HEK293T (cell line): ENCODE data around the gene SGMS1.

Experiments
- BHLHE40 ChIP-seq: fragments of 450-650 bp; IDR thresholded peaks from 2 replicates; pipeline ENCODE4 v1.6.1; 2016; ENCODE audit warnings: mild to moderate bottlenecking, moderate library complexity, borderline replicate concordance
- CTBP1 ChIP-seq: fragments of 450-650 bp; IDR thresholded peaks from 2 replicates; pipeline ENCODE4 v1.6.1; 2016; ENCODE audit warnings: borderline replicate concordance
- ELF4 ChIP-seq: fragments of 450-650 bp; IDR thresholded peaks from 2 replicates; pipeline ENCODE4 v1.6.1; 2017; ENCODE audit warnings: antibody characterized with exemption
- FOXK2 ChIP-seq: fragments of 450-650 bp; IDR thresholded peaks from 2 replicates; pipeline ENCODE4 v1.6.1; 2016; ENCODE audit warnings: mild to moderate bottlenecking
- FOXM1 ChIP-seq: fragments of 450-650 bp; IDR thresholded peaks from 2 replicates; pipeline ENCODE4 v1.6.1; 2017; ENCODE audit warnings: mild to moderate bottlenecking, borderline replicate concordance
- HDGF ChIP-seq: fragments of 450-650 bp; IDR thresholded peaks from 2 replicates; pipeline ENCODE4 v1.6.1; 2017; ENCODE audit warnings: antibody characterized with exemption, borderline replicate concordance
- NFRKB ChIP-seq: fragments of 450-650 bp; IDR thresholded peaks from 2 replicates; pipeline ENCODE4 v1.6.1; 2016; ENCODE audit warnings: mild to moderate bottlenecking, moderate library complexity
- SP1 ChIP-seq: fragments of 450-650 bp; IDR thresholded peaks from 2 replicates; pipeline ENCODE4 v1.6.1; 2017
- TF ChIP-seq, protein P1 (sequence below): fragments of 450-650 bp; IDR thresholded peaks from 2 replicates; pipeline ENCODE4 v1.6.1; 2016

DNA sequence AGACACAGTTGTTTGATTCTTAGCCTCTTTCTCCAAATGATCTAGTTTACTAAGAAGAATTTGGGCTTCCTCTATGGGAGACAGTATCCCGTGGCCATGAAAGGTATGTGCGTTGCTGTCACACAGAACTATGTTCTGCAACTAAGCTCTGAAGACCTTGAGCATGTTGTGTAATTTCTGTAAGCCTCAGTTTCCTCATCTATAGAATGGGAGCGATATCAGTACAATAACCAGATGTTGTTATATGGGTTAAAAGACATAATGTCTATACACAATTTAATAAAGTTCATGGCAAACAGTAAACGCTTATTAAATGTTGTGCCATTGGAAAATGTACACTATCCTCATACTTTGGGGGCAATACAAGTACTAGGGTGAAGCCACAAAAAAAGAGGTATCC, 187.0 kb downstream of the SGMS1 start:
- TF ChIP-seq FOXM1 (no peak), NFRKB (no peak), ELF4 (no peak), FOXK2 (no peak), HDGF (no peak), CTBP1 (no peak), SP1 (no peak), BHLHE40 (no peak)
- TF ChIP-seq, protein P1, sequence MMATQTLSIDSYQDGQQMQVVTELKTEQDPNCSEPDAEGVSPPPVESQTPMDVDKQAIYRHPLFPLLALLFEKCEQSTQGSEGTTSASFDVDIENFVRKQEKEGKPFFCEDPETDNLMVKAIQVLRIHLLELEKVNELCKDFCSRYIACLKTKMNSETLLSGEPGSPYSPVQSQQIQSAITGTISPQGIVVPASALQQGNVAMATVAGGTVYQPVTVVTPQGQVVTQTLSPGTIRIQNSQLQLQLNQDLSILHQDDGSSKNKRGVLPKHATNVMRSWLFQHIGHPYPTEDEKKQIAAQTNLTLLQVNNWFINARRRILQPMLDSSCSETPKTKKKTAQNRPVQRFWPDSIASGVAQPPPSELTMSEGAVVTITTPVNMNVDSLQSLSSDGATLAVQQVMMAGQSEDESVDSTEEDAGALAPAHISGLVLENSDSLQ, result no peak
